ENCODE results near the gene AADAC.
"Not testable (repeated sequence)": the region's sequence is repeated elsewhere in the genome, so short reads cannot be mapped to it uniquely, and the experiment has no call there.

AADAC gene

DNA sequence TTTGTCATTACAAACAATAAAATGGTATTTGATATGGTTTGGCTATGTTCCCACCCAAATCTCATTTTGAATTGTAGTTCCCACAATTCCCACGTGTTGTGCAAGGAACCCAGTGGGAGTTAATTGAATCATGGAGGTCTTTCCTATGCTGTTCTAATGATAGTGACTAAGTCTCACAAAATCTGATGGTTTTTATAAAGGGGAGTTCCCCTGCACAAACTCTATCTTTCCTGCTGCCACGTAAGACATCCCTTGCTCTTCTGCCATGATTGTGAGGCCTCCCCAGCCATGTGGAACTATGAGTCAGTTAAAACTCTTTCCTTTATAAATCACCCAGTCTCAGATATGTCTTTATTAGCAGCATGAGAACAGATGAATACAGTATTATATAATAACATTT, 15.4 kb upstream of the AADAC start:
- DNase-seq: no peak

DNA sequence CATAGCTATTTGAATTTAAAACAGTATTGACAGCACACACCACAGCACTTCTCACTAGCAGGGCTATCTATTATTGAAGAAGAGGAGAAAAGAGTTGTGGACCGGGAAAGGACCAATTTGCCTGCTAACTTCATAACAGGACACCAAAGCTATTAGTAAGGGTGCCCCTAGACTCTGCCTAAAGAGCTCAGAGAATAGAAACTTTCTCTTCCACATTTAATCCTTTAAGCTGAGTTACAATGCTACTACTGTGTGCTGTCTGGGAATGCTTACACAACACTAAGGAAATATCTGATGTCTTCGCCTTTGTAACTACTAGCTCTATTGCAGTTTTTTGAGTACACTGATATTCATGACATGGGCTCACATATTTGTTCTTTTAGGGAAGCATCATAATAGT, 13.5 kb upstream of the AADAC start:
- no peak for DNase-seq

DNA sequence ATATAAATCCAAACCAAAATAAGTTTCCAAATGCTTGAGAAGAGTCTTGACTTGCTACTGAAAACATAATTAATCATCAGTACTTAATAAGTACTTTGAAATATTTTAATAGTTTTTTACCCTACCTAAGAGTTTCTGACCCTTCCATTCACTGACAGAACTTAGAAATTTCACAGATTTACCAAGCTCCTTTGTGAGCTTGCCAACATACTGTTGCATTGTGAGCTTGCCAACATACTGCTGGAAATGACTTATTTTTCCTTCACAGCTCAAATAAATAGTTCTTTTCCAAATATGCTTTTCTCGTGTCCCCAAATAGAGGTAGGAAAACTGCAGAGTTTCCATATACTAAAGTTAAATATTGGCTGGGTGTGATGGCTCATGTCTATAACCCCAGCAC, 9.6 kb upstream of the AADAC start:
- DNase-seq: no peak

DNA sequence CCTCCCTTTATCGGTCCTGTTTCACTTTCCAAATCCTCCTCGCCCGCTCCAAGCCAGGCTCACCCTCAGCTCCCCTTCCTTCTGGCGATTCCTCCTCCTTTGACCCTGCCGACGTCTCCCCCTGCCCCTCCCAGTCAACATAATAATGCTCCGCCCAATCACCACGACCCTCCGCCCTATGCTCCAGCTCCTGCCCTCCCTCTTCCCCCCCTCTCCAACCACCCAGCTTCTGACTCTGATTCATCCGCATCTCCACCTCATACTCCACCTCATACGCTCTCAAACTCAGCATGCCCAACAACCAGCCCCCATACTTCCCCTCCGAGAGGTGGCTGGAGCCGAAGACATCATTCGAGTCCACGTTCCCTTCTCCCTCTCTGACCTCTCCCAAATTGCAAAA, 7.1 kb upstream of the AADAC start:
- DNase-seq: no peak

DNA sequence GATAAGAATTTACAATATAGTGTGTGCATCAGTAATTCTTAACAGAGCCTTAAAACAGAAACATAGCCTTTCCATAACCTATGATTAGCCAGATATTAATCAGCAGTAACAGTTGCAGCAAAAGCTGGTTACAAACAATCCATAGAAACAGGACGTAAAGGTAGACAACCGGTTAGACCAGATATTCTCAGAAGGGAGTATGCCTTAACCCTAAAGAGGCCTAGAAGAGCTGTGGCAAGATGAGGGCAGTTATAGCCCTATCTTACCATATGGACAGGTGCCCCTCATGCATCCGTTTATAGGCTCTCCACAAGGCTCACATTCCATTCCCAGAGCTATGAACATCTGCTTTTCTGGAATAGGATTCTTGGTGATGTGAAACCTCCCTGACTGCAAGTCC, 5.0 kb upstream of the AADAC start:
- DNase-seq: not testable (repeated sequence)

DNA sequence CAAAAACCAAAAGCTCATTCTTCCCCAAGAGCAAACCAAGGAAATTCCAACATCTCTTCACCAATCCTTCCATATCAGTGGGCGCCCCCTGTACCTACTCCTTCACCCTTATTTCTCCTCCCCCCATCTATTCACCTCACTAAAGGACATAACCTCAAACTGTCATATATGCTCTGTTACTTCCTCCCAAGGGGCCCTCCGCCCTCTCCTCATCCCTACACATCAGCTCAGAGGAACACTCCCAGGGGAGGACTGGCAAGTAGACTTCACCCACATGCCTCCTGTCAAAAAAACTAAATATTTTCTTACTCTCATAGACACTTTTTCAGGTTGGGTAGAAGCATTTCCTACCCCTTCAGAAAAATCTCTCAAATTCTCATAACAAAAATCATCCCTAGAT, 2.4 kb upstream of the AADAC start:
- no peak for DNase-seq

DNA sequence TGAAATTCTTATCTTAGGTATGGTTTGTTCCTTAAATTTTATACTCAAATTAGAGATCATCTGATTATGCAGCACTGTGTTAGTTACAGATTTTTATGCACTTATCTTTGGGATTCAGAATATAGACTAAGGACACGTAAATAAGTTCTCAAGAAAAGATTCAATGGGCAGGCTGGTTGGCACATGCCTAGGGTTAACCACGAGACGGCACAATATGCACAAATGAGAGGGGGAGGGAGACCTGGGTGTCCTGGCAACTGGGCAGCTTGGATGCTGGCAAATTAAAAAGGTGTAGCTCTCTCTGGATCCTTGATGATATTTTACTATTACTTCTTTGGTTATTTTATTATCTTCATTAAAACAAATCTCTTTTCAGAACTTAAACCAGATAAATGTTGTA, 672 bp downstream of the AADAC start:
- DNase-seq: no peak

DNA sequence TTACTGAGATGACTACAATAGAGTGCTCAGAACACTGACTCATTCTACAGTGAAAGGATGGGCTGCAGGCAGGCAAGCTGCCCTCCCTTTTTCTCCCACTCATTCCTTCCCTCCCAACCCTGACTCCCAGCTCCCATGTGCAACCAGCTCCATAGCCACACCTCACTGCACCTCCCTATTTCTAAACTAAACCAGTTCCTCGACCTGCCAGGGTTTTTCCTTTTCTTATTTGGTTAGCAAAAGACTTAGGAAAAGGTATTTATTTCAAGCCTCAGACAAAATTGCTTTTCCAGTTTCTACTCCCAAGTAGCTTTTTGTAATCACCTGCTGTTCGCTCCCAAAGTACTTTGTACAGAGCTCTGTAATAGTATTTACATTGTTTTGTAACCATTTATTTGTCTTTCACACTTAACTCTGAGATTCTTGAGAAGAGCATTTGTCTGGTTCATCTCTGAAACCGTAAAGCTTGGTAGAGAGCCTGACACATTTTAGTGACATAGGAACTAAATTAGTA, 2.2 kb downstream of the AADAC start:
- no peak for DNase-seq

DNA sequence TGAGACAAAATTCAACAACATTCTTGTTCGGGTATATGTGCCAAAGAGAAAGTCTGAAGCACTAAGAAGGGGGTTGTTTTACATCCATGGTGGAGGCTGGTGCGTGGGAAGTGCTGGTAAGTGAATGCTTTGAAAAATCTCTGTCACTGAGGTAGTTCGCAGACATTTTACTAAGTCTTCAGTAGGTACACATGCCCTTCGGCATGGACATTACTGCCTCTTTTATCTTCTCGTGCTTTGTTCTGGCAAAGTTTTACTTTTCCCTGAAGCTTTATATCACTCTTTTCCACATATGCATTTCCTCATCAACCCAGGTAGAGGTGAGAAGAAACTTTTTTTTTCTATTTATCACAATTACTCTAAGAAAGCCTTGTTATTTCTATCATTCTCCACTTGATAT, 3.6 kb downstream of the AADAC start:
- no peak for DNase-seq

DNA sequence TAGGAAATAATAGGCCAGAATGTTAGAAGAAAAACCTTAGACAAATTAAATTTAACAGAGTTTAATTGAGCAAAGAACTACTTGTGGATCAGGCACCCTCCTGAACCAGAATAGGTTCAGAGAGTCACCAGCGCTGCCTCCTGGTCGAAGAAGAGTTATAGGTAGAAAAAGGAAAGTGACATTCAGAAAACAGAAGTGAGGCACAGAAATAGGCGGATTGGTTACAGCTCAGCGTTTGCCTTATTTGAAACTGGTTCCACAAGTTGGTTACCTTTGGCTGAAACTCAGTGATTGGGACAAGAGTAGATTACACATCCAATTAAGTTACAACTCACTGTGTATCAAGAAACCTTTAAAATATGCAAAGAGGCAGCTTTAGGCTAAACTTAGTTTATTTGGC, 4.4 kb downstream of the AADAC start:
- no peak for DNase-seq

DNA sequence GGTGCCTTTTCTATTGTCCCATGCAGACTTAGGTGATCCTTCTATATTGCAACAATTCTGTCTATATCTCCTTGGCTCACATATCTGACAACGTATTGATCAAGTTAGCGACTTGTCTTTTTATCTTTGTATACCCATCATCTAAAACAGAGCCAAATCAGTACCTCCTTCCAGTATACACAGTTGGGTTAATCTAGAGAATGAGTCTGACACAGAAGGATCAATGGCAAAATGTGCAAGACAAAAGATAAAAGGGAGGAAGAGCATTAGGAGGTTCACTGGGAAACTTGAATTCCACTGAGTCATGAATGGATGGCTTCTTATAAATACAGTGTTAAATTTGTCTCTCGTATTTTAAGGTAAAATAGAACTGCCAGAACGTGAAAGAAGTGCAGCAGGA, 6.0 kb downstream of the AADAC start:
- no peak for DNase-seq

DNA sequence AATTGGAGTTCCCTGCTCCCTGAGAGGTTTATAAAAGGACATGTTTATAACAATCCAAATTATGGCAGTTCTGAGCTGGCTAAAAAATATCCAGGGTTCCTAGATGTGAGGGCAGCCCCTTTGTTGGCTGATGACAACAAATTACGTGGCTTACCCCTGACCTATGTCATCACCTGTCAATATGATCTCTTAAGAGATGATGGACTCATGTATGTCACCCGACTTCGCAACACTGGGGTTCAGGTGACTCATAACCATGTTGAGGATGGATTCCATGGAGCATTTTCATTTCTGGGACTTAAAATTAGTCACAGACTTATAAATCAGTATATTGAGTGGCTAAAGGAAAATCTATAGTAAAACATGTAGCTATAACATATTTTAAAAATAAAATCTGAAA, 13.9 kb downstream of the AADAC start:
- no peak for DNase-seq

DNA sequence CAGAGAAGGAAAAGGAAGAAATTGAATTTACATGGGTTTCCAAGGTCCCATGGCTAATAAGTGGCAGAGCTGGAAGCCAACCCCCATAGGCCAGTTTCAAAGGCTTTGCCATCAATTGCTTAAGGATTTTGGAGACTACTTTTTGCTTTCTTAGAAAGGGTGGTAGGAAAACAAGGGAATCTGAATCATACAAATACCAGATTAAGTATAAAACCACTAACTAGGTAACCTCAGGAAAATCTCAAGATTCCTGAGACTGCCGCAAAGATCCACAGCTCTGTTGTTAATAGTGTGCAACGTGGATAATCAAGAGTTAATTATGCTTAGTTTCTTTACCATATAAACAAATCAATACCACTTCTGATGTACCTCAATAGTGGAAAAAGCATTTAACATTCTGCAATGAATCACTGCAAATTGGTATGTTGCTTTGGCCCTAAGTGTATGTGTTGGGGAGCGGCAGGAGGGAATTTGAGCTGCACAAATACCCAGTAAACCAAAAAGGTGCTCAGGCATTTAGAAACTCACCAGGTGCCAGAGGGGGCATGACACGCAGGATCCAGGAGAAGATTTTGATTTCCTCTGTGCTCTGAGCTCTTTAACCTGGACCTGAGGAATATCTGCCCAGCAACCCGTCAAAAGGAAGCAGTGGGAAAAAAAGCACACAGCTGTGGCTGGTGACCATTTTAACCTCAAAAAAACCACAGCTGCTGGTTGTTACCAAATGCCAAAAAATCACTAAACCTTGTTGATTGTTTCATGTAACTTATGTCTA, 22.0 kb downstream of the AADAC start:
- DNase-seq: no peak

DNA sequence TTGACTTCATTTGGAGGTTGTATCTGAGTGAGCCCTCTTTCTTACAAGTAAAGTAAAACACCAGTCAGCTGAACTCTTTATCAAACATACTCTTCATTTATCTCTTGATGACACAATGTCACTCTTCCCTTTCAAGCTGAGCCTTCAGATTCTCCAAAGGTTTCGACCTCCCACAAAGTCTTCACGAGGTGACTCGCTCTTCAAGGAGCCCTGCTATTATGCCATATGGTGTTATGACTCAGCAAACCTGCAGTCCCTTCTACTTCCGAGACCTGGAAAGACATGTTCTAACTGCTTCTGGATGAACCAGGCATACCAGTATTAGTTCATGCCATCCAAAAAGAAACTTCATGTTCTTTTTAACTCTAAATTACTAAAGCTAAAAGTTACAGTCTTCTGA, 23.1 kb downstream of the AADAC start:
- DNase-seq: no peak

DNA sequence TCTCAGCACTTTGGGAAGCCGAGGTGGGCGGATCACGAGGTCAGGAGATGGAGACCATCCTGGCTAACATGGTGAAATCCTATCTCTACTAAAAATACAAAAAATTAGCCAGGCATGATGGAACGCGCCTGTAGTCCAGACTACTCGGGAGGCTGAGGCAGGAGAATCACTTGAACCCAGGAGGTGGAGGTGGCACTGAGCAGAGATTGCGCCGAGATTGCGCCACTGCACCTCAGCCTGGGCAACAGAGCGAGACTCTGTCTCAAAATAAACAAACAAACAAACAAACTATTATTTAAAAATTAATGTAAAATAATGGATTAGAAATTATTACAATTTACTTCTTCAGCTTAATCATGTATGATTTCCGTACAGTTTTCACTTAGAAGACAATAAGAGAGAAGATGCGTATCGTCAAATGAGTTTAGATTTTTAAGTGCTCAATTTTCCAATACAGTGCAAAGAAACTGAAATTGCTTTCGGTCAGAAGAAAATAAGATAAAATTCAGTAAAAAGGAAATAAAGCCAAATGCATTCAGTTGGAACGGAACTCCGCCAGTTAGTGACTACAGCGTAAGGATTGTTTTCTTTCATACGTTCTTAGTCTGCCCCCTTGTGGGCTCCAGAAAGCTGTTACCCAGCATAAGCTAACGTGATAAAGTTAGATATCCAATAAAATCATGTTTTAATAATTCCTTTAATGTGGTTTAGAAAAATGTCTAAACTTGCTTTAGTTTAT, 24.8 kb downstream of the AADAC start:
- peak; percentile 71 for DNase-seq

DNA sequence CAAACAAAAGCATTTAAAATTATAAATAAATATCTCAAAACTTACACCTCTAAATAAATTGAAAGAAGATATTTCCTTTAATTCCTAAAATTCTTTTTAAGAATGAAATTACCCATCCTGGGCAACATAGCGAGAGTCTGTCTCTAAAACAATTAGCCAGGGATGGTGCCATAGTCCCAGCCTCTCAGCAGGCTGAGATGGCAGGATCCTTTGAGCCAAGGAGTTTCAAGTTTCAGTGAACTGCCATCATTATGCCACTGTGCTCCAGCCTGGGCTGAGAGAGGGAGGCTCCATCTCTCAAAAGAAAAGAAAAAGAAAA, 25.4 kb downstream of the AADAC start:
- no peak for DNase-seq

DNA sequence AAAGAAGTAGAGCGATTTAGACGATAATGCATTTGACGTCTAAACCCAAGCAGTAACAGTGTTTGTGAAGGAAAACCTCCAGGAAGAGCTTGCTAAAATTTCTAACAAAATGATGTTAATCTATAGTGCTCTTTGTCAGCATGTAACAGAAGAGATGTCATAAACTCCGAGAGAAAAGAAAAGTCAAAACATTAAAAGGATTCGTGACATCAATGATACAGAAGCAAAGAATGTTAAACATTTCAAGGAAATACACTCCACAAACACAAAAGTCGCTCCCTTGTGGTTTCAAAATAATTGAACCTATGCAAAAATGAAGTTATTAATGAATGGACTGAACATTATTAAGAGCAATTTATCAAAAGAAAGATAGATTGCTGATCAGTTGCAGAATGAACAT, 27.9 kb downstream of the AADAC start:
- DNase-seq: no peak

DNA sequence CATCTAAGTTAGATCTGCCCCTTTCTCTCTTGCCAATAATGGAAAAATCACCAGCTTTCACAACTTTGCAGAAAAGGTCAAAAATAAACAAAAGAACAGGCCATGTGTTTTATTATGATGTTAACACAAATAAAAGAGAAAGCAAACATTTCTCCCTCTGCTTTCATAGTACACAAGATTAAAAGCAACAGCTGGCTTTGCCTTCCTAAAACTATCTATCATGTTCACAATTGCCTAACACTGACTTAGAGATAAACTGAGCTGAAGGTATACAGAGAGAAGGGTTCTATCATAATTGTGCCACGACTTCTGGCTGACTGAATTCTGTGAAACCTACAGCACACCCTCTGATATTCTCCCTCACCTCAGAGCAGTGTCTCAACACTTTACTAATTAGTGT, 29.4 kb downstream of the AADAC start:
- no peak for DNase-seq

DNA sequence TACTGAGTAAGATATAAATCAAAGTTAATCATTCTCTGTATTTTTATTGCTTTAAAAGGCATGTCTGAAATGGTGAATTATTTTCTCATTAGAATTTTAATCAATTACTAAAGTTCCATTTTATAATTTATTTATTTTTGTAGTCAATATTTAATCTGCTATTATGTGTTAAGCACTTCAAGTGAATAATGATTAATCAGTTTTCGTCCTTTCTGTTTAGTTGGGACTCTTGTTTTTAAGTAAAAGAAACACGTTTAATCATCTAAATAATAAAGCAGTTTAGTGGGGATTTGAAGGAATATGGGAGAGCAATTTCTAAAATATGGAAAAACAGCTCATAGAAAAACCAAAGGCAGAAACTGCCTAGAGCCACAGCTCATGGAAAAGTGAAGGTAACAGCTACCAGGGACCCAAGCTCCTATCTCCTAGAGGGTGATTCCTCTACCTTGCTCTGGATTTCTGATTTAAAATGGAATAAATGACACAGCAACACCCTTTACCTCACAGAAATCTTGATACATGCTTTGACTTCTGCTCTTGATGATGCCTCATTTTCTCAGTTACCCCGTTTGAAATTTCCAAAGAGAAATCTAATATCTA, 31.5 kb downstream of the AADAC start:
- no peak for DNase-seq

DNA sequence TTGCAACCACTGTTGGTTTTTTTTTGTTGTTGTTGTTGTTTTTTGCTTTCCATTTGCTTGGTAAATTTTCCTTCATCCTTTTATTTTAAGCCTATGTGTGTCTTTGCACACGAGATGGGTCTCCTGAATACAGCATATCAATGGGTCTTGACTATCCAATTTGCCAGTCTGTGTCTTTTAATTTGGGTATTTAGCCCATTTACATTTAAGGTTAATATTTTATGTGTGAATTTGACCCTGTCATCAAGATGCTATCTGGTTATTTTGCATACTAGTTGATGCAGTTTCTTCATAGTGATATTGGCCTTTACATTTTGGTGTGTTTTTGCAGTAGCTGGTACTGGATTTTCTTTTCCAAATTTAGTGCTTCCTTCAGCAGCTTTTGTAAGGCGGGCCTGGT, 36.1 kb downstream of the AADAC start:
- DNase-seq: not testable (repeated sequence)

DNA sequence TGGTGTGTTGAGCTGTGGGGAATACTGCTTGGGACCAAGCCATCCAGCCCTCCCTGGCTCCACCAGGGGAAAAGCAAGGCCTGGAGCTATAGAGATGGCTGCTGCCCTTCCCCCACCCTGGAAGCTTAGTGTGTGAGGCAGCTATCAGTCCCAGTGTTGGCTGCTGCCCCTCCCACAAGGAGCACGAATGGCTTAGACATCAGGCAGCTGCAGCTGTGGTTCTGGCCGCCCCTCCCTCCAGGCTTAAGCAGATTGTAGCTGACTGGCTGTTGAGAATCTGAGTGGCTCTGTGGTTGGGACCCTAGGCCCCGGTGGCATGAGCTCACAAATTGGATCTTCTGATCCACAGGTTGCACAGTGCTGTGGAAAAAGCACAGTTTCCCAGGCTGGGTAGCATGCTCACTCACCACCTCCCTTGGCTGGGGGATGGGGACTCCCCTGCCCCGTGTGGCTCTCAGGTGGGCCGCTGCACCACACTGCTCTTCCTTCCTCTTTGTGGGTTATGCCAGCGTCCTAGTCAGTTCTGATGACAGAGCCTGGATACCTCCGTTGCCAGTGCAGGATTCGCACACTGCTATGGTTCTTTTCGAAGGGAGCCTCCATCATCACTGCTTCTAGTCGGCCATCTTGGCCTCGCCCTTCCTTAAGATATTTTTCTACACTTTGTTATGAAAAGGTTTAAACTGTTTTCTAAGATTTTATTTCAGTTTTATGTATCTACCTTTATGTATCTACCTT, 38.3 kb downstream of the AADAC start:
- DNase-seq: no peak

DNA sequence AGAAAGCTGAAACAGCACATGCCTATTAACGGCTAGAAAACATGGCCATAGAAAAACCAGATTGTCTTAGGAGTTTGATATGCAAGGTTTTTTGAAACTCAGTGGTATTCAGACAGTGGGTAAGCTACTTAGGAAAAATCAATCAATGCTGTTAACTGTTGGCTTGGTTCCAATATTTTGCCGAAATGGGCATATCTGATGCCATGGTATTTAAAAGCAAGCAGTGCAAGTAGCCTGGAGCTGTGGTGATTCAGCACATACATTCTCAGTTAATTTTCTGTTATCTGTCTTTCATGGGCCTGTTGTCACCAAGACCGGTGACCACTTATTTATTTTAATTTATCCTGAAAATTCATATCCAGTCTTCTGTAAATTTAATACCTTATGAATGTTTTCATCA, 42.2 kb downstream of the AADAC start:
- peak; percentile 13 for DNase-seq

DNA sequence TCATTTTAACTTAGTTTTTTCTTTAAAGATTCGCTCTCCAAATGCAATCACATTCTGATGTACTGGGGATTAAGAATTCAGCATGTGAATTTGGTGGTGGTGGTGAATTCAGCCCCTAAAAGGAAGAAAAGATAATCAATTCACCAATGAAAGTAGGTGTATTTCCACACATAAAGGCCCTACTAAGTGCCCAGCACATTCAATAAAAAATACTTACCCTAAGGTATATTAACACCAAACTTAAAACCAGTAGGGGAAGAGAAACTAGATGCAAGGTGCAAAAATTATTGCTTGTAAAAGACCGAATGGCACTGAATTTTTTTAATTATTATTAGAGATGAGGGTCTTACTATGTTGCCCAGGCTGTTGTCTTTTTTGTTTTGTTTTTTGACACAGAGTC, 42.7 kb downstream of the AADAC start:
- no peak for DNase-seq

DNA sequence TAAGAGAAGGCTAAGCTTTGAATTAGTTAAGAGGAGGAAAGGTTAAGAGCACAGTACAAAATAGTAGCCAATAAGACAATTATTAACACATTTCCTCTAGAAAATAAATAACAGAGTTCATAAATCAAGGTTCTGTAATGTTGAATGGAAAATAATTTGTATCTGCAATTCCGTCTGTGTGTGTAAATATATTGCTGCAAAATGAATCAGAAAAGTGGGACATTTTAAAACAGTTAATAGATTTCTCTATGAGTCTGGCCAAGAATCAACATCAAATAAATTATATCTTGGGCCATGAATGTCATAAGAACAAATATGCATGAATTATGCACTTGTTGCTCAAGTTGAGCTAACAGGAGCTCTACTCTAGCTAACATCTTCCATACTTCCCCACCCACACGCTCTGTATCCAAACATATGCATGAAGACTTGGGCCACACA, 45.3 kb downstream of the AADAC start:
- no peak for DNase-seq

All from NCI-H1105 (cell line).